RWPE1 (cell line): Measurements from ENCODE around the gene EBF4.
"Not testable (repeated sequence)": the region's sequence is repeated elsewhere in the genome, so short reads cannot be mapped to it uniquely, and the experiment has no call there.

Experiments
- CTCF ChIA-PET: fragments of 350-600 bp; sonication (Branson Sonifier 250); formaldehyde crosslinking; extraction: SDS; loops from one replicate; lab custom pipeline; 2021; lab: Yijun Ruan, JAX
- POLR2A ChIA-PET: fragments of 400-600 bp; formaldehyde crosslinking; extraction: SDS; loops from one replicate; lab custom pipeline; 2020; ENCODE audit warnings: antibody characterized with exemption; ENCODE audit not compliant: low non-redundant PET; lab: Yijun Ruan, JAX
- DNase-seq: peaks from one replicate; pipeline ENCODE4 v3.0.0; 2012; ENCODE audit warnings: low spot score
- H3K27ac ChIP-seq: fragments of 450-650 bp; 2 replicates; pipeline ENCODE4 v1.5.1; 2017
- CTCF ChIP-seq: fragments of 450-650 bp; conservative IDR thresholded peaks from 2 replicates; pipeline ENCODE4 v1.5.1; 2017; ENCODE audit warnings: low read depth, mild to moderate bottlenecking

The EBF4 gene

GRCh38 chr20:2671977-2672376 is 20.6 kb upstream of the EBF4 start:
- TF ChIP-seq CTCF, result no peak
- DNase-seq, result no peak
- POLR2A ChIA-PET, result no interaction called here
- CTCF ChIA-PET, result interaction anchor here (1.1 kb wide), 1 partner anchor 147 kb away, joined by 4 read pairs; no protein-coding TSS in a partner anchor
- H3K27ac ChIP-seq, result no peak overlapping the region

- H3K27ac ChIP-seq, result no peak overlapping the region
- DNase-seq, result no peak
- ChIA-PET CTCF (interaction anchor here (1.1 kb wide), 1 partner anchor 148 kb away, joined by 4 read pairs; no protein-coding TSS in a partner anchor), POLR2A (no interaction called here)
- no peak for TF ChIP-seq CTCF
Measured at GRCh38 chr20:2672446-2672845, 20.1 kb upstream of the EBF4 start.

GRCh38 chr20:2673453-2673852 is 19.1 kb upstream of the EBF4 start:
- no peak for TF ChIP-seq CTCF
- ChIA-PET POLR2A (no interaction called here), CTCF (interaction anchor here (0.6 to 1.1 kb wide), 6 partner anchors 9 to 232 kb away, joined by 3 to 10 read pairs (median 4); no protein-coding TSS in a partner anchor)
- H3K27ac ChIP-seq, result no peak overlapping the region
- no peak for DNase-seq

- no peak overlapping the region for H3K27ac ChIP-seq
- CTCF ChIA-PET, result no interaction called here
- POLR2A ChIA-PET, result no interaction called here
- DNase-seq, result no peak
- TF ChIP-seq CTCF, result no peak
Measured at GRCh38 chr20:2680046-2680445, 12.5 kb upstream of the EBF4 start.

- POLR2A ChIA-PET, DNase-seq, H3K27ac ChIP-seq, CTCF ChIA-PET: not testable (repeated sequence)
Measured at GRCh38 chr20:2682040-2682439, 10.5 kb upstream of the EBF4 start.

GRCh38 chr20:2684817-2685216 is 7.8 kb upstream of the EBF4 start:
- POLR2A ChIA-PET, DNase-seq, H3K27ac ChIP-seq: not testable (repeated sequence)
- CTCF ChIA-PET, result interaction anchor here (1.4 kb wide), 1 partner anchor 10 kb away, joined by 6 read pairs; no protein-coding TSS in a partner anchor

- no peak for DNase-seq
- H3K27ac ChIP-seq, result no peak overlapping the region
- POLR2A ChIA-PET, result interaction anchor here (0.6 kb wide), 1 partner anchor 264 kb away, joined by 5 read pairs; no protein-coding TSS in a partner anchor
- CTCF ChIA-PET, result interaction anchor here (0.5 to 1.0 kb wide), 2 partner anchors 15 to 125 kb away, joined by 3 to 4 read pairs; no protein-coding TSS in a partner anchor
- TF ChIP-seq CTCF, result no peak
Measured at GRCh38 chr20:2687514-2687913, 5.1 kb upstream of the EBF4 start.
